ENCODE results near the gene PRMT7. TPM values are rescaled to one million over a fixed set of nuclear protein-coding genes. Genes with fewer than 3 reads are reported as not detected.

The PRMT7 gene
- total and polyA plus RNA-seq, 2 of the 8 experiments (the other 6 are each of a cell fraction or from before 2014, with no cell fraction given) = 48.2 to 49.3 TPM

DNA sequence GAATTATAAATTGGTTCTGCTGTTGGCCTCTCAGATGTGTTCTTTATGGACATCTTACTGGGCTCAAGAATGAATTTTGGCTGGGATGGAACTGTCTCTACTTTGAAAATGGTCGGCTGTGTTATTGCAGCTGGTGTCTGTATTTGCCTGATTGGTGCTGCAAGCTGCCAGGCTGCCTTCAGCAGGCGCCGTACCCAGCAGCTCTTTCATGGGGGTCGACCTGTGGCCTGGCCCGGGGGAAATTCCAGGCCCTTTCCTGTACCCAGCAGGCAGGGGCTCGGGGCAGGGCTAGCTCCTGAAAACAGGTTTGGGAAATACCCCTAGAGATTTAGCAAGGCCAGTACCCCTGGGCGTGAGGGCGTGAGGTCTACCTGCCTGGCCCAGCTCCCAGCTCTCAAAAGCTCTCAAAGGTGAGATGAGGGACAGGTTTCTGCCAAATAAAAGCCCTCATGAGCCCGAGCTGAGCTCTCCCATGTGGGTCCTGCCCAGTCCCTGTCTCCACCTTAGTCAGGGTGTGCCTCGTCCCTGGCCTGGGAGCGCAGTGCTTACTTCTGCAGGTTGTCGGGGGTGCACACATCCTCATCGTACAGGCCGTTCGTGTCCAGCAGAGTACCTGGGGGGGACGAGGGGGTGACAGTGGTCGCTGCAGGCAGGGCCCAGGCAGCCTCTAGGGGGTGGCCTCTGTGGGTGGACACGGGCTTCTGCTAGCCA lies 52.3 kb downstream of the PRMT7 start:
- Histone ChIP-seq H4K20me1 (replicated peaks in 1 of 2; ENCODE audit: control insufficient read depth in 1 of 2, insufficient read depth in 2 of 2, low read length in 2 of 2) (no peaks in the 10 kb centered on the region), H3K27ac (ENCODE audit: low read depth, low read length) (no peak overlapping the region), H3K56ac (replicated peaks; ENCODE audit: insufficient read length, low read depth, low read length) (no peak overlapping the region), H3K4ac (replicated peaks; ENCODE audit: insufficient read length, low read depth, low read length) (no peak overlapping the region), H2AFZ (ENCODE audit: low read length) (no peak overlapping the region), H2BK120ac (replicated peaks; ENCODE audit: low read depth, low read length) (no peak overlapping the region), H3K23ac (ENCODE audit: insufficient read length) (no peak overlapping the region), H2BK20ac (ENCODE audit: low read length) (no peak overlapping the region), H3K18ac (ENCODE audit: extremely low read depth, low read length) (no peak overlapping the region), H3K27me3 (replicated peaks in 1 of 4; ENCODE audit: control insufficient read depth in 3 of 4, extremely low read depth in 1 of 4, insufficient read depth in 3 of 4, low read length in 3 of 4) (no peaks in the 10 kb centered on the region), H3K4me2 (ENCODE audit: insufficient read depth in 1 of 2, low read depth in 2 of 2, low read length in 2 of 2) (no peak overlapping the region), H3K36me3 (ENCODE audit: control insufficient read depth in 2 of 4, insufficient read depth in 4 of 4, low read length in 3 of 4) (peaks cover 0 to 6% (median under 1%) of the 10 kb centered on the region in 4 experiments; a peak in 2 of 8 replicates), H3K4me3 (ENCODE audit: extremely low read depth in 1 of 4, insufficient read depth in 2 of 4, low read depth in 3 of 4, low read length in 4 of 4) (no peak overlapping the region), H3K9ac (replicated peaks in 1 of 4; ENCODE audit: extremely low read depth in 1 of 4, low read depth in 3 of 4, low read length in 3 of 4) (no peak overlapping the region), H3K14ac (ENCODE audit: insufficient read length) (no peak overlapping the region), H3K23me2 (ENCODE audit: low read depth, low read length) (no peaks in the 10 kb centered on the region), H2AK5ac (ENCODE audit: low read depth, low read length) (no peak overlapping the region), H2BK12ac (ENCODE audit: low read depth, low read length) (no peak overlapping the region), H3K9me3 (ENCODE audit: insufficient read depth in 2 of 2, low read depth in 1 of 2, low read length in 1 of 2) (no peaks in the 10 kb centered on the region), H3K79me1 (ENCODE audit: low read depth, low read length) (no peaks in the 10 kb centered on the region), H3K79me2 (ENCODE audit: control insufficient read depth in 1 of 2, insufficient read depth in 2 of 2, low read length in 2 of 2) (no peaks in the 10 kb centered on the region), H2BK15ac (ENCODE audit: low read length) (no peak overlapping the region), H4K5ac (ENCODE audit: insufficient read length, low read depth, low read length) (no peak overlapping the region), H3K4me1 (replicated peaks in 1 of 4; ENCODE audit: control insufficient read depth in 3 of 4, insufficient read depth in 4 of 4, low read length in 3 of 4) (peaks cover 0 to 3% (median 3%) of the 10 kb centered on the region in 4 experiments; a peak in 2 of 7 replicates), H4K8ac (ENCODE audit: extremely low read depth, insufficient read depth, low read length) (no peak overlapping the region), H2BK5ac (ENCODE audit: low read depth, low read length) (no peak overlapping the region), H4K91ac (replicated peaks; ENCODE audit: insufficient read length, low read length) (no peak overlapping the region)
- FAIRE-seq (no peak), DNase-seq (ENCODE audit: low read depth in 1 of 2, low spot score in 2 of 2) (no peak)
- CTCF ChIA-PET (ENCODE audit: partially characterized antibody) = interaction anchor here (0.5 to 14.3 kb wide), 22 partner anchors 8 to 458 kb away, joined by 3 to 221 read pairs (median 4); partner anchors contain the start of genes PLA2G15, SLC7A6 and SMPD3
- POLR2A ChIA-PET (ENCODE audit: partially characterized antibody) = interaction anchor here (0.6 to 3.1 kb wide), 8 partner anchors 9 to 59 kb away, joined by 3 to 9 read pairs (median 4); partner anchors contain the start of genes PRMT7 and SLC7A6OS
- TF ChIP-seq, protein P1, sequence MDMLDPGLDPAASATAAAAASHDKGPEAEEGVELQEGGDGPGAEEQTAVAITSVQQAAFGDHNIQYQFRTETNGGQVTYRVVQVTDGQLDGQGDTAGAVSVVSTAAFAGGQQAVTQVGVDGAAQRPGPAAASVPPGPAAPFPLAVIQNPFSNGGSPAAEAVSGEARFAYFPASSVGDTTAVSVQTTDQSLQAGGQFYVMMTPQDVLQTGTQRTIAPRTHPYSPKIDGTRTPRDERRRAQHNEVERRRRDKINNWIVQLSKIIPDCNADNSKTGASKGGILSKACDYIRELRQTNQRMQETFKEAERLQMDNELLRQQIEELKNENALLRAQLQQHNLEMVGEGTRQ (IDR thresholded peaks at IDR 0.05; ENCODE audit: low read length) = no peak
- 0 out of 2 replicates have a peak, but pooled peaks have one; percentile 38 for TF ChIP-seq GABPA (IDR thresholded peaks at IDR 0.05; ENCODE audit: borderline replicate concordance, insufficient read depth, low read length)
- WGBS, 2 experiments (ENCODE audit: extremely low coverage in 1 of 2, insufficient coverage in 1 of 2, insufficient read length in 1 of 2, insufficient replicate concordance in 2 of 2, low coverage in 1 of 2, low lambda C conversion rate in 2 of 2, missing lambda C conversion rate in 1 of 2) = 85% methylated on average over 18 of the region's 18 CpGs; no CpG with 5 or more reads in 1 of the 2 experiments
